Measurements from ENCODE around the gene TDRD12.

Gene TDRD12

GRCh38 chr19:32743447-32743846 is 23.9 kb downstream of the TDRD12 start:
- no peak for TF ChIP-seq CTCF (IDR thresholded peaks at IDR 0.05)

- no peak for TF ChIP-seq CTCF (IDR thresholded peaks at IDR 0.05)
These were observed 25.2 kb downstream of the TDRD12 start for GRCh38 chr19:32744555-32745325.

GRCh38 chr19:32748497-32748896 is 28.9 kb downstream of the TDRD12 start:
- TF ChIP-seq CTCF (IDR thresholded peaks at IDR 0.05) = no peak

GRCh38 chr19:32748948-32749347 is 29.4 kb downstream of the TDRD12 start:
- TF ChIP-seq CTCF (IDR thresholded peaks at IDR 0.05) = no peak

GRCh38 chr19:32749361-32749760 is 29.8 kb downstream of the TDRD12 start:
- no peak for TF ChIP-seq CTCF (IDR thresholded peaks at IDR 0.05)

- TF ChIP-seq CTCF (IDR thresholded peaks at IDR 0.05) = no peak
These were observed 31.0 kb downstream of the TDRD12 start for GRCh38 chr19:32750441-32751055.

GRCh38 chr19:32751066-32751465 is 31.5 kb downstream of the TDRD12 start:
- no peak for TF ChIP-seq CTCF (IDR thresholded peaks at IDR 0.05)
